ENCODE results near the gene BMPR1A.

Gene BMPR1A

GRCh38 chr10:86786368-86786767, 29.9 kb downstream of the BMPR1A start:
- DNase-seq, result no peak
- intact Hi-C loops (cut with DNase I), result no loop called here

- intact Hi-C loops (cut with DNase I), result no loop called here
- no peak for DNase-seq
Observed at GRCh38 chr10:86790394-86790793, 34.0 kb downstream of the BMPR1A start.

GRCh38 chr10:86792461-86793167, 36.2 kb downstream of the BMPR1A start:
- no peak for DNase-seq
- intact Hi-C loops (cut with DNase I), result no loop called here

GRCh38 chr10:86793696-86794095, 37.3 kb downstream of the BMPR1A start:
- DNase-seq, result no peak
- intact Hi-C loops (cut with DNase I), result no loop called here

GRCh38 chr10:86795353-86795752, 38.9 kb downstream of the BMPR1A start:
- intact Hi-C loops (cut with DNase I), result no loop called here
- peak in 1 of 42 donors; percentile 9 for DNase-seq

- intact Hi-C loops (cut with DNase I), result no loop called here
- no peak for DNase-seq
Observed at GRCh38 chr10:86798025-86798424, 41.6 kb downstream of the BMPR1A start.

- no peak for DNase-seq
- intact Hi-C loops (cut with DNase I), result no loop called here
Observed at GRCh38 chr10:86798611-86799010, 42.2 kb downstream of the BMPR1A start.

- intact Hi-C loops (cut with DNase I), result no loop called here
- no peak for DNase-seq
Observed at GRCh38 chr10:86799188-86799845, 42.9 kb downstream of the BMPR1A start.

GRCh38 chr10:86801995-86802394, 45.6 kb downstream of the BMPR1A start:
- no peak for DNase-seq
- intact Hi-C loops (cut with DNase I), result no loop called here

- DNase-seq, result no peak
- intact Hi-C loops (cut with DNase I), result no loop called here
Observed at GRCh38 chr10:86802473-86803108, 46.2 kb downstream of the BMPR1A start.

- no peak for DNase-seq
- intact Hi-C loops (cut with DNase I), result no loop called here
Observed at GRCh38 chr10:86803156-86803555, 46.7 kb downstream of the BMPR1A start.

- intact Hi-C loops (cut with DNase I), result no loop called here
Observed at GRCh38 chr10:86804805-86805204, 48.4 kb downstream of the BMPR1A start.

GRCh38 chr10:86813101-86813500, 56.7 kb downstream of the BMPR1A start:
- intact Hi-C loops (cut with DNase I), result no loop called here

More at GRCh38 chr10:86804805-86805204, 48.4 kb downstream of the BMPR1A start:
- no peak for DNase-seq

GRCh38 chr10:86813982-86814381, 57.6 kb downstream of the BMPR1A start:
- DNase-seq, result no peak
- intact Hi-C loops (cut with DNase I), result no loop called here

More at GRCh38 chr10:86813101-86813500, 56.7 kb downstream of the BMPR1A start:
- DNase-seq, result no peak

- intact Hi-C loops (cut with DNase I), result no loop called here
- no peak for DNase-seq
Observed at GRCh38 chr10:86815035-86815617, 58.7 kb downstream of the BMPR1A start.

GRCh38 chr10:86815640-86816039, 59.2 kb downstream of the BMPR1A start:
- intact Hi-C loops (cut with DNase I), result no loop called here
- DNase-seq, result no peak

GRCh38 chr10:86817246-86817645, 60.8 kb downstream of the BMPR1A start:
- intact Hi-C loops (cut with DNase I), result no loop called here
- DNase-seq, result no peak

- no peak for DNase-seq
Observed at GRCh38 chr10:86819567-86819966, 63.1 kb downstream of the BMPR1A start.

GRCh38 chr10:86820509-86820908, 64.1 kb downstream of the BMPR1A start:
- intact Hi-C loops (cut with DNase I), result no loop called here
- no peak for DNase-seq

More at GRCh38 chr10:86819567-86819966, 63.1 kb downstream of the BMPR1A start:
- intact Hi-C loops (cut with DNase I), result no loop called here

GRCh38 chr10:86821388-86821999, 65.1 kb downstream of the BMPR1A start:
- DNase-seq, result no peak
- intact Hi-C loops (cut with DNase I), result no loop called here
